Parathyroid adenoma (tissue), 2 donors: ENCODE data around the gene DLL3.

Experiments
- H2AFZ ChIP-seq: fragments of 300-600 bp; sonication (generic); one replicate; pipeline ENCODE4 v1.7.0; 2017; ENCODE audit warnings: antibody characterized with exemption, mild to moderate bottlenecking
- H3K27ac ChIP-seq: fragments of 300-600 bp; sonication (generic); one replicate; pipeline ENCODE4 v1.7.0; 2017
- H3K27me3 ChIP-seq: fragments of 300-600 bp; sonication (generic); one replicate; pipeline ENCODE4 v1.7.0; 2017; ENCODE audit warnings: low read length; ENCODE audit not compliant: control insufficient read depth, insufficient read depth
- H3K36me3 ChIP-seq: fragments of 300-600 bp; sonication (generic); one replicate; pipeline ENCODE4 v1.7.0; 2017; ENCODE audit warnings: low read length; ENCODE audit not compliant: control insufficient read depth, insufficient read depth
- H3K4me1 ChIP-seq: fragments of 300-600 bp; sonication (generic); one replicate; pipeline ENCODE4 v1.7.0; 2017; ENCODE audit warnings: control low read depth
- H3K4me2 ChIP-seq: fragments of 300-600 bp; sonication (generic); one replicate; pipeline ENCODE4 v1.7.0; 2017; ENCODE audit warnings: low read length
- H3K4me3 ChIP-seq: fragments of 300-600 bp; sonication (generic); one replicate; pipeline ENCODE4 v1.7.0; 2017; ENCODE audit warnings: low read depth, low read length
- H3K79me2 ChIP-seq: fragments of 300-600 bp; sonication (generic); one replicate; pipeline ENCODE4 v1.7.0; 2017; ENCODE audit warnings: control low read depth
- H3K9ac ChIP-seq: fragments of 300-600 bp; sonication (generic); one replicate; pipeline ENCODE4 v1.7.0; 2017; ENCODE audit warnings: mild to moderate bottlenecking
- H3K9me3 ChIP-seq: fragments of 300-600 bp; sonication (generic); one replicate; pipeline ENCODE4 v1.7.0; 2017; ENCODE audit warnings: low read length; ENCODE audit not compliant: control insufficient read depth
- CTCF ChIP-seq: fragments of 300-600 bp; sonication (generic); IDR thresholded peaks from one replicate; pipeline ENCODE4 v1.7.0; 2017; ENCODE audit warnings: antibody characterized with exemption, mild to moderate bottlenecking
- donor health status: primary hyperparathyroidism.

DLL3 gene

DNA sequence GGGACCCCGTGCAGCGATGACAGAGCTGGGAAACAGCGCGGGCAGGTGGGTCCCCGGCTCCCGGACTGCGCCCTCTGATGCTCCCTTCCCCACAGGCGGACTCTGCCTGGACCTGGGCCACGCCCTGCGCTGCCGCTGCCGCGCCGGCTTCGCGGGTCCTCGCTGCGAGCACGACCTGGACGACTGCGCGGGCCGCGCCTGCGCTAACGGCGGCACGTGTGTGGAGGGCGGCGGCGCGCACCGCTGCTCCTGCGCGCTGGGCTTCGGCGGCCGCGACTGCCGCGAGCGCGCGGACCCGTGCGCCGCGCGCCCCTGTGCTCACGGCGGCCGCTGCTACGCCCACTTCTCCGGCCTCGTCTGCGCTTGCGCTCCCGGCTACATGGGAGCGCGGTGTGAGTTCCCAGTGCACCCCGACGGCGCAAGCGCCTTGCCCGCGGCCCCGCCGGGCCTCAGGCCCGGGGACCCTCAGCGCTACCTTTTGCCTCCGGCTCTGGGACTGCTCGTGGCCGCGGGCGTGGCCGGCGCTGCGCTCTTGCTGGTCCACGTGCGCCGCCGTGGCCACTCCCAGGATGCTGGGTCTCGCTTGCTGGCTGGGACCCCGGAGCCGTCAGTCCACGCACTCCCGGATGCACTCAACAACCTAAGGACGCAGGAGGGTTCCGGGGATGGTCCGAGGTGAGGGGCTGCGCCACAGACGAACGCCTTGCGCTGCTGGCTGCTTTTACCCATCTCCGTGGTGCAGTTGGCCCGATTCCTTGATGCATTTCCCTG, 8.4 kb downstream of the DLL3 start:
- Histone ChIP-seq H3K27me3 (no peaks in the 10 kb centered on the region), H3K4me1 (peaks cover 6% of the 10 kb centered on the region), H3K9ac (no peak overlapping the region), H3K36me3 (no peaks in the 10 kb centered on the region), H3K4me3 (peak overlapping the region; percentile 62), H3K9me3 (no peaks in the 10 kb centered on the region), H3K27ac (no peak overlapping the region), H3K79me2 (no peaks in the 10 kb centered on the region), H2AFZ (peak overlapping the region; percentile 86), H3K4me2 (peak overlapping the region; percentile 88)
- TF ChIP-seq CTCF = no peak

- no peaks in the 10 kb centered on the region for H3K27me3 ChIP-seq
- H3K79me2 ChIP-seq = no peaks in the 10 kb centered on the region
- no peak for TF ChIP-seq CTCF
- H3K9ac ChIP-seq = no peak overlapping the region
- peak overlapping the region; percentile 62 for H3K4me3 ChIP-seq
- H3K27ac ChIP-seq = no peak overlapping the region
- H3K4me2 ChIP-seq = peak overlapping the region; percentile 88
- no peaks in the 10 kb centered on the region for H3K9me3 ChIP-seq
- peaks cover 6% of the 10 kb centered on the region for H3K4me1 ChIP-seq
- peak overlapping the region; percentile 86 for H2AFZ ChIP-seq
- no peaks in the 10 kb centered on the region for H3K36me3 ChIP-seq
Observed at GRCh38 chr19:39507715-39508364, 9.1 kb downstream of the DLL3 start.

- Histone ChIP-seq H3K4me1 (peaks cover 6% of the 10 kb centered on the region), H3K36me3 (no peaks in the 10 kb centered on the region), H3K9me3 (no peaks in the 10 kb centered on the region), H3K27ac (no peak overlapping the region), H3K27me3 (no peaks in the 10 kb centered on the region), H3K9ac (no peak overlapping the region), H2AFZ (no peak overlapping the region), H3K4me3 (no peak overlapping the region), H3K79me2 (no peaks in the 10 kb centered on the region), H3K4me2 (no peak overlapping the region)
- no peak for TF ChIP-seq CTCF
Observed at GRCh38 chr19:39508629-39509028, 9.9 kb downstream of the DLL3 start.

DNA sequence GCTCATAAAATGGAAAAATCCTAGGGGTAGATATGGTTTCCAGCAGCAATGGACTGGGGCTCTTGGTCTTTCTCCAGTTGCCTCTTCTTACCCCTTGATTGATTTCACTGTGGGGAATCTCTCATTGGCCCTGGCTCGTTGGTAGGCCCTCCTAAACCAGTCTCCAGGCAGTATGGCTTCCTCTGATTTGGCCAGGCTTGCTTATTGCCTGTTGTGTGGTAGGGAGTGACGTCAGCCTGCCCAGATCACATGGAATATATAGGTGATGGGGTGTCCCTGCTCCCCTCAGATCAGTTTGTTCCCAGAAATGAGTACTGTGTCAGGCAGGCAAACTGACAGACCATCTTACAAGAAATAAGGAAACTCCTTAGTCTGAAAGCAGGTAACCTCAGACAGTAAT, 10.5 kb downstream of the DLL3 start:
- Histone ChIP-seq H3K27ac (no peak overlapping the region), H3K27me3 (no peaks in the 10 kb centered on the region), H3K79me2 (no peaks in the 10 kb centered on the region), H3K4me3 (no peak overlapping the region), H3K9me3 (no peaks in the 10 kb centered on the region), H3K36me3 (no peaks in the 10 kb centered on the region), H3K9ac (no peak overlapping the region), H2AFZ (no peak overlapping the region), H3K4me1 (peaks cover 6% of the 10 kb centered on the region), H3K4me2 (no peak overlapping the region)
- TF ChIP-seq CTCF = no peak
